CD4-positive, CD25-positive, alpha-beta regulatory T cell (primary cell): Measurements from ENCODE around the gene ARL16. TPM values are rescaled to one million over a fixed set of nuclear protein-coding genes. Genes with fewer than 3 reads are reported as not detected.

Source experiments
- ATAC-seq, 2 donors: fragments of 150-1000 bp; cut with Tn5 transposase; one replicate each; pipeline ENCODE4 v1.10.0; 2021; ENCODE audit warnings: low read depth in 2 of 2, moderate number of reproducible peaks in 2 of 2, moderate library complexity in 1 of 2
- DNase-seq, 3 donors: peaks; one replicate each; pipeline versions ENCODE4 v3.0.0 to v3.0.0-alpha.2; 2012 to 2022; ENCODE audit warnings: mixed read lengths in 1 of 3
- H3K27ac ChIP-seq: one replicate; pipeline ENCODE4 v1.7.0; 2013; ENCODE audit warnings: mild to moderate bottlenecking, low read length; ENCODE audit not compliant: insufficient read depth, poor library complexity, severe bottlenecking
- H3K27me3 ChIP-seq: one replicate; pipeline ENCODE4 v1.7.0; 2013; ENCODE audit warnings: low read length; ENCODE audit not compliant: control insufficient read depth, insufficient read depth
- H3K36me3 ChIP-seq: one replicate; pipeline ENCODE4 v1.7.0; 2013; ENCODE audit warnings: mild to moderate bottlenecking, low read length, moderate library complexity; ENCODE audit not compliant: control insufficient read depth, insufficient read depth
- H3K4me1 ChIP-seq: 2 replicates; pipeline ENCODE4 v1.7.0; 2013; ENCODE audit warnings: mild to moderate bottlenecking, low read length; ENCODE audit not compliant: insufficient read depth, control insufficient read depth, poor library complexity, severe bottlenecking
- H3K4me3 ChIP-seq: one replicate; pipeline ENCODE4 v1.7.0; 2013; ENCODE audit warnings: low read depth, mild to moderate bottlenecking, low read length, moderate library complexity
- H3K9me3 ChIP-seq, 2 experiments: 1 replicate in 1 of 2; 2 replicates in 1 of 2; pipeline ENCODE4 v1.7.0; 2013; ENCODE audit warnings: low read length in 2 of 2, mild to moderate bottlenecking in 1 of 2, moderate library complexity in 1 of 2; ENCODE audit not compliant: control insufficient read depth in 2 of 2
- H3K27ac Mint-ChIP-seq, 3 donors: one replicate each; pipeline ENCODE4 v1.8.0; 2020 to 2022; ENCODE audit warnings: mild to moderate bottlenecking in 3 of 3, mixed read lengths in 3 of 3, moderate library complexity in 2 of 3
- H3K27me3 Mint-ChIP-seq: one replicate; pipeline ENCODE4 v1.8.0; 2022; ENCODE audit warnings: mild to moderate bottlenecking, mixed read lengths
- H3K36me3 Mint-ChIP-seq: one replicate; pipeline ENCODE4 v1.8.0; 2020; ENCODE audit warnings: mixed read lengths
- H3K4me1 Mint-ChIP-seq, 4 donors: one replicate each; pipeline ENCODE4 v1.8.0; 2020 to 2022; ENCODE audit warnings: mixed read lengths in 4 of 4, mild to moderate bottlenecking in 1 of 4
- H3K4me3 Mint-ChIP-seq, 4 donors: one replicate each; pipeline ENCODE4 v1.8.0; 2020 to 2022; ENCODE audit warnings: mild to moderate bottlenecking in 4 of 4, mixed read lengths in 4 of 4, moderate library complexity in 3 of 4
- H3K9me3 Mint-ChIP-seq, 7 donors: one replicate each; pipeline ENCODE4 v1.8.0; 2020 to 2022; ENCODE audit warnings: mixed read lengths in 7 of 7, mild to moderate bottlenecking in 3 of 7, moderate library complexity in 2 of 7
- polyA plus RNA-seq, 4 donors: library from polyadenylated mRNA; unstranded; fragments of 300-500 nt; fragmentation: Illumina TruSeq; gene quantifications; one replicate each; pipeline ENCODE4 v1.2.3, GENCODE V29; 2021
- total RNA-seq: library from RNA; stranded (reverse); gene quantifications from one replicate; pipeline ENCODE4 v1.2.3, GENCODE V29; 2022

Gene ARL16
- total and polyA plus RNA-seq, 5 donors from 2014 or later: 24.7 to 34.7 (median 26.5) TPM

GRCh38 chr17:81667754-81668153 lies 15.8 kb downstream of the ARL16 start:
- Mint-ChIP-seq H3K36me3 (peaks cover 7% of the 10 kb centered on the region), H3K27ac (peak overlapping the region; percentile 53 to 93 (median 83)), H3K4me3 (peak overlapping the region; percentile 88 to 100 (median 96)), H3K9me3 (peaks cover 0 to 2% (median 0%) of the 10 kb centered on the region in 7 donors), H3K27me3 (no peaks in the 10 kb centered on the region), H3K4me1 (peaks cover 8 to 50% (median 21%) of the 10 kb centered on the region in 4 donors)
- no peaks in the 10 kb centered on the region for H3K9me3 ChIP-seq
- H3K36me3 ChIP-seq: peaks cover 34% of the 10 kb centered on the region
- no peak overlapping the region for H3K4me3 ChIP-seq
- H3K4me1 ChIP-seq: peaks cover 38% of the 10 kb centered on the region
- H3K27ac ChIP-seq: no peak overlapping the region
- DNase-seq: no peak
- no peak for ATAC-seq
- no peaks in the 10 kb centered on the region for H3K27me3 ChIP-seq

GRCh38 chr17:81666342-81667191 lies 17.0 kb downstream of the ARL16 start, which contains the start of the genes CCDC137 and OXLD1:
CCDC137 (plus strand) TSS chr17:81666737; CDS start chr17:81666767, 30 bp downstream.
OXLD1 (minus strand) TSS chr17:81666605; CDS start chr17:81666577, 28 bp downstream.
- Histone ChIP-seq H3K27me3 (no peaks in the 10 kb centered on the region), H3K36me3 (peaks cover 23% of the 10 kb centered on the region), H3K4me1 (peaks cover 43% of the 10 kb centered on the region), H3K9me3 (no peaks in the 10 kb centered on the region), H3K4me3 (peak within 1 kb of the TSS; percentile 83), H3K27ac (peak within 1 kb of the TSS; percentile 90)
- peak within 1 kb of the TSS; percentile 94 to 100 (median 96) for H3K4me3 Mint-ChIP-seq
- ATAC-seq (peak; percentile 94 to 98), DNase-seq (peak; percentile 91 to 96 (median 92))
- peaks cover 7% of the 10 kb centered on the region for H3K36me3 Mint-ChIP-seq
- H3K27me3 Mint-ChIP-seq: no peaks in the 10 kb centered on the region
- H3K4me1 Mint-ChIP-seq: peaks cover 8 to 55% (median 22%) of the 10 kb centered on the region in 4 donors
- H3K9me3 Mint-ChIP-seq: peaks cover 0 to 2% (median 0%) of the 10 kb centered on the region in 7 donors
- H3K27ac Mint-ChIP-seq: peak within 1 kb of the TSS; percentile 93 to 97 (median 95)

GRCh38 chr17:81666092-81666341 lies 17.6 kb downstream of the ARL16 start:
- no peaks in the 10 kb centered on the region for H3K27me3 Mint-ChIP-seq
- peak in 1 of 3 donors; percentile 60 for DNase-seq
- peak overlapping the region; percentile 90 for H3K27ac ChIP-seq

GRCh38 chr17:81665205-81666091 lies 18.1 kb downstream of the ARL16 start:
- Mint-ChIP-seq H3K36me3 (peaks cover 7% of the 10 kb centered on the region), H3K27ac (peak overlapping the region; percentile 93 to 95 (median 94)), H3K9me3 (peaks cover 0 to 2% (median 0%) of the 10 kb centered on the region in 7 donors), H3K27me3 (no peaks in the 10 kb centered on the region), H3K4me3 (peak overlapping the region; percentile 94 to 100 (median 96)), H3K4me1 (peaks cover 8 to 55% (median 22%) of the 10 kb centered on the region in 4 donors)
- DNase-seq (peak in 2 of 3 donors; percentile 29 to 71), ATAC-seq (peak; percentile 15 to 19)
- peak overlapping the region; percentile 83 for H3K4me3 ChIP-seq
- H3K9me3 ChIP-seq: no peaks in the 10 kb centered on the region
- H3K36me3 ChIP-seq: peaks cover 13% of the 10 kb centered on the region
- no peaks in the 10 kb centered on the region for H3K27me3 ChIP-seq
- peak overlapping the region; percentile 90 for H3K27ac ChIP-seq
- H3K4me1 ChIP-seq: peaks cover 43% of the 10 kb centered on the region

More at GRCh38 chr17:81666092-81666341, 17.6 kb downstream of the ARL16 start:
- Histone ChIP-seq H3K9me3 (no peaks in the 10 kb centered on the region), H3K4me1 (peaks cover 43% of the 10 kb centered on the region), H3K27me3 (no peaks in the 10 kb centered on the region), H3K36me3 (peaks cover 17% of the 10 kb centered on the region), H3K4me3 (peak overlapping the region; percentile 83)
- Mint-ChIP-seq H3K4me3 (peak overlapping the region; percentile 94 to 100 (median 96)), H3K27ac (peak overlapping the region; percentile 93 to 95 (median 94)), H3K9me3 (peaks cover 0 to 2% (median 0%) of the 10 kb centered on the region in 7 donors), H3K4me1 (peaks cover 8 to 55% (median 22%) of the 10 kb centered on the region in 4 donors), H3K36me3 (peaks cover 7% of the 10 kb centered on the region)
- ATAC-seq: peak; percentile 9 to 17

GRCh38 chr17:81664051-81664470 lies 19.5 kb downstream of the ARL16 start:
- no peak overlapping the region for H3K27ac ChIP-seq
- Mint-ChIP-seq H3K4me3 (peak overlapping the region in 2 of 4 donors; percentile 11 to 44), H3K27ac (no peak overlapping the region), H3K36me3 (peaks cover 7% of the 10 kb centered on the region), H3K9me3 (peaks cover 0 to 2% (median 0%) of the 10 kb centered on the region in 7 donors), H3K4me1 (peaks cover 8 to 50% (median 22%) of the 10 kb centered on the region in 4 donors), H3K27me3 (no peaks in the 10 kb centered on the region)
- no peaks in the 10 kb centered on the region for H3K27me3 ChIP-seq
- ATAC-seq: no peak
- H3K4me1 ChIP-seq: peaks cover 43% of the 10 kb centered on the region
- DNase-seq: no peak
- no peaks in the 10 kb centered on the region for H3K9me3 ChIP-seq
- peaks cover 2% of the 10 kb centered on the region for H3K36me3 ChIP-seq
- no peak overlapping the region for H3K4me3 ChIP-seq

GRCh38 chr17:81662002-81662401 lies 21.6 kb downstream of the ARL16 start:
- Mint-ChIP-seq H3K27ac (peak overlapping the region in 2 of 3 donors; percentile 11 to 88), H3K4me1 (peaks cover 0 to 39% (median 12%) of the 10 kb centered on the region in 4 donors), H3K27me3 (no peaks in the 10 kb centered on the region), H3K4me3 (no peak overlapping the region), H3K36me3 (peaks cover 4% of the 10 kb centered on the region), H3K9me3 (peaks cover 0 to 2% (median 0%) of the 10 kb centered on the region in 7 donors)
- no peaks in the 10 kb centered on the region for H3K27me3 ChIP-seq
- no peak overlapping the region for H3K27ac ChIP-seq
- no peak overlapping the region for H3K4me3 ChIP-seq
- no peaks in the 10 kb centered on the region for H3K36me3 ChIP-seq
- ATAC-seq (no peak), DNase-seq (no peak)
- H3K4me1 ChIP-seq: peaks cover 27% of the 10 kb centered on the region
- H3K9me3 ChIP-seq: no peaks in the 10 kb centered on the region

GRCh38 chr17:81660441-81660840 lies 23.2 kb downstream of the ARL16 start:
- Mint-ChIP-seq H3K27ac (no peak overlapping the region), H3K4me3 (peak overlapping the region in 1 of 4 donors; percentile 54), H3K27me3 (no peaks in the 10 kb centered on the region), H3K4me1 (peaks cover 0 to 28% (median 4%) of the 10 kb centered on the region in 4 donors), H3K9me3 (no peaks in the 10 kb centered on the region), H3K36me3 (no peaks in the 10 kb centered on the region)
- no peak for DNase-seq
- no peaks in the 10 kb centered on the region for H3K9me3 ChIP-seq
- ATAC-seq: no peak
- H3K36me3 ChIP-seq: no peaks in the 10 kb centered on the region
- no peak overlapping the region for H3K27ac ChIP-seq
- no peaks in the 10 kb centered on the region for H3K27me3 ChIP-seq
- H3K4me1 ChIP-seq: peaks cover 17% of the 10 kb centered on the region
- H3K4me3 ChIP-seq: no peak overlapping the region
